Tibial artery (tissue), 4 donors: Measurements from ENCODE around the gene AKT2.

ENCODE experiments used
- DNase-seq, 2 donors: peaks; one replicate each; pipeline ENCODE4 v3.0.0-alpha.2; 2019
- H3K27ac ChIP-seq, 2 donors: fragments of 200-600 bp; sonication (generic) in 1 of 2; 1 replicate in 1 of 2; 2 replicates in 1 of 2; pipeline ENCODE4 v1.5.1; 2018 to 2019; ENCODE audit warnings: mild to moderate bottlenecking in 1 of 2
- H3K27me3 ChIP-seq, 2 donors: fragments of 200-600 bp; sonication (generic) in 1 of 2; one replicate each; pipeline versions ENCODE4 v1.5.1 to v1.6.0; 2016 to 2019
- H3K36me3 ChIP-seq, 3 donors: fragments of 200-600 bp; sonication (generic) in 2 of 3; one replicate each; pipeline ENCODE4 v1.5.1; 2016 to 2019; ENCODE audit warnings: mild to moderate bottlenecking in 2 of 3
- H3K4me1 ChIP-seq, 4 donors: fragments of 200-600 bp; sonication (generic) in 2 of 4; 1 replicate in 3 of 4; 2 replicates in 1 of 4; pipeline ENCODE4 v1.5.1; 2016 to 2019
- H3K4me3 ChIP-seq, 2 donors: fragments of 200-600 bp; sonication (generic) in 1 of 2; 1 replicate in 1 of 2; 2 replicates in 1 of 2; pipeline ENCODE4 v1.5.1; 2018 to 2019; ENCODE audit warnings: mild to moderate bottlenecking in 2 of 2
- H3K9me3 ChIP-seq, 3 donors: fragments of 200-600 bp; sonication (generic) in 1 of 3; one replicate each; pipeline ENCODE4 v1.5.1; 2016 to 2019
- CTCF ChIP-seq, 2 experiments: fragments of 200-600 bp in 1 of 2; fragments of 450-650 bp in 1 of 2; IDR thresholded peaks; one replicate each; pipeline ENCODE4 v1.5.1; 2017 to 2019; ENCODE audit warnings: antibody characterized with exemption in 2 of 2, mild to moderate bottlenecking in 1 of 2, moderate library complexity in 1 of 2
- intact Hi-C: fragments of 100-400 bp; cut with DNase I; formaldehyde crosslinking; loops from one replicate; pipeline ENCODE4 v1.15.0; 2023; ENCODE audit warnings: low total_unique reads

AKT2 gene

DNA sequence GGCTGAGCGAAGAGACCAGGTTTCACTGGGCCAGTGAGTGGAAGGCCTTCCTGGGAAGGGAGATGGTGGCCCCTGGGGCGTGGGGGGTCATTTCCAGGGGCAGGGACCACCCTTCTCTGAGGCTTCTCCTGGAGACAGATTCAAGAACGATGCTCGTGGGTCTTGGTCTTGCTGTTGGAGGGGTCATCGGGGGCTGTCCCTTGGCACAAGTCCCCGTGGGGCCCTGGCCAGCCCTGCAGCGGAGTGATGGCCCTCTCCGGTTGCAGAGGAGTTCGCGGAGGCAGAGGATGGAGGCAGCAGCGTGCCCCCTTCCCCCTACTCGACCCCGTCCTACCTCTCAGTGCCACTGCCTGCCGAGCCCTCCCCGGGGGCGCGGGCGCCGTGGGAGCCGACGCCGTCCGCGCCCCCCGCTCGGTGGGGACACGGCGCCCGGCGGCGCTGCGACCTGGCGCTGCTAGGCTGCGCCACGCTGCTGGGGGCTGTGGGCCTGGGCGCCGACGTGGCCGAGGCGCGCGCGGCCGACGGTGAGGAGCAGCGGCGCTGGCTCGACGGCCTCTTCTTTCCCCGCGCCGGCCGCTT, 71.8 kb downstream of the AKT2 start:
- Histone ChIP-seq H3K4me1 (peaks cover 0 to 13% (median 0%) of the 10 kb centered on the region in 4 donors), H3K36me3 (peaks cover 29 to 57% (median 37%) of the 10 kb centered on the region in 3 donors), H3K4me3 (no peak overlapping the region), H3K27me3 (peaks cover 11 to 25% of the 10 kb centered on the region in 2 donors), H3K9me3 (no peaks in the 10 kb centered on the region), H3K27ac (no peak overlapping the region)
- no peak for DNase-seq
- TF ChIP-seq CTCF (IDR thresholded peaks at IDR 0.05) = no peak
- intact Hi-C loops = no loop called here

DNA sequence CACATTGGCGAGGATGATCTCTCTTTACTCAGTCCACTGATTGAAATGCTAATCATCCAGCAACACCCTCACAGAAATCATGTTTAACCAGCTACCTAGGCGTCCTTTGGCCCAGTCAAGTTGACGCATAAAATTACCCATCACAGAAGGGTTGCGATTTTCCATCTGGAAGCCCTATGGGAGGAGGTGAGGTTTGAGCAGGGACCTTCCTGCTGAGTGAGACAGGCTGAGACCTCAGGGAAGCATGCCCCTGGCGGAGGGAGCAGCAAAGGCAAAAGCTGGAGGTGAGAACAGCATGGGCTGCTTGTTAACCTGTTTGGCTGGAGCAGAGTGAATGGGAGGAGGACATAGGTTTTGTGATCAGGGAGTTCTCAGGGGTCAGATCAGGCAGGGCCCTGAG, 74.3 kb downstream of the AKT2 start:
- Histone ChIP-seq H3K4me3 (no peak overlapping the region), H3K27me3 (peaks cover 0 to under 1% of the 10 kb centered on the region in 2 donors), H3K36me3 (peaks cover 34 to 71% (median 38%) of the 10 kb centered on the region in 3 donors), H3K4me1 (no peaks in the 10 kb centered on the region), H3K27ac (no peak overlapping the region), H3K9me3 (no peaks in the 10 kb centered on the region)
- intact Hi-C loops = no loop called here
- DNase-seq = no peak
- TF ChIP-seq CTCF (IDR thresholded peaks at IDR 0.05) = no peak

GRCh38 chr19:40208602-40209001, 76.5 kb downstream of the AKT2 start:
- Histone ChIP-seq H3K36me3 (peaks cover 51 to 86% (median 61%) of the 10 kb centered on the region in 3 donors), H3K4me1 (no peaks in the 10 kb centered on the region), H3K4me3 (no peak overlapping the region), H3K27ac (no peak overlapping the region), H3K27me3 (no peaks in the 10 kb centered on the region), H3K9me3 (no peaks in the 10 kb centered on the region)
- TF ChIP-seq CTCF (IDR thresholded peaks at IDR 0.05) = no peak
- intact Hi-C loops = no loop called here
- no peak for DNase-seq

- Histone ChIP-seq H3K9me3 (no peaks in the 10 kb centered on the region), H3K4me3 (no peak overlapping the region), H3K4me1 (no peaks in the 10 kb centered on the region), H3K27ac (no peak overlapping the region), H3K27me3 (no peaks in the 10 kb centered on the region), H3K36me3 (peaks cover 54 to 83% (median 66%) of the 10 kb centered on the region in 3 donors)
- intact Hi-C loops = no loop called here
- DNase-seq = no peak
- no peak for TF ChIP-seq CTCF (IDR thresholded peaks at IDR 0.05)
Observed at GRCh38 chr19:40205760-40206159, 79.4 kb downstream of the AKT2 start.

DNA sequence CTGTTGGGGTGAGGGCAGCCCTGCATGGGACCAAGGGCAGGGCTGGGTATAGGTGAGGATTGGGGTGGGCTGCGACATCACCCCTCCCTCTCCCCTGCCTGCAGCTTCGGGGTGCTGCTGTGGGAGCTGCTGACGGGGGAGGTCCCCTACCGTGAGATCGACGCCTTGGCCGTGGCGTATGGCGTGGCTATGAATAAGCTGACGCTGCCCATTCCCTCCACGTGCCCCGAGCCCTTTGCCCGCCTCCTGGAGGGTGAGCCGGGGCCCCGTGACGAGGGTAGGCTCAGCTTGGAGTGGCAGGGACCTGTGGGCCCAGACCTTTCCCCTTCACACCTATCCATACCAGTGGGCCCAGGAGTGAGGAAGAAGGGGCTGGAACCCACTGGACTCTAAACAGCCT, 80.8 kb downstream of the AKT2 start:
- no peak for DNase-seq
- intact Hi-C loops = no loop called here
- H3K36me3 ChIP-seq = peaks cover 40 to 81% (median 52%) of the 10 kb centered on the region in 3 donors
- no peaks in the 10 kb centered on the region for H3K9me3 ChIP-seq
- no peaks in the 10 kb centered on the region for H3K27me3 ChIP-seq
- no peaks in the 10 kb centered on the region for H3K4me1 ChIP-seq
- no peak overlapping the region for H3K27ac ChIP-seq
- no peak overlapping the region for H3K4me3 ChIP-seq
- no peak for TF ChIP-seq CTCF (IDR thresholded peaks at IDR 0.05)
